OCI-LY1 (cell line): ENCODE data around the gene PTPRM.

Experiments used
- CTCF ChIP-seq: fragments of 200-600 bp; sonication (generic), shearing (Covaris generic); IDR thresholded peaks from 2 replicates; pipeline ENCODE4 v1.5.1; 2017; ENCODE audit warnings: mild to moderate bottlenecking, antibody characterized with exemption, low read length, moderate library complexity, mixed read lengths
- EZH2 ChIP-seq: fragments of 200-600 bp; sonication (generic), shearing (Covaris generic); IDR thresholded peaks from 2 replicates; pipeline ENCODE4 v1.8.0; 2017; ENCODE audit warnings: borderline replicate concordance, mixed run types, mild to moderate bottlenecking, antibody characterized with exemption, low read length, moderate library complexity, mixed read lengths

GRCh38 chr18:7730682-7731081 is 163.6 kb downstream of the PTPRM start:
- TF ChIP-seq EZH2 (no peak), CTCF (no peak)
